ENCODE measurements around the gene BABAM2.

DNA sequence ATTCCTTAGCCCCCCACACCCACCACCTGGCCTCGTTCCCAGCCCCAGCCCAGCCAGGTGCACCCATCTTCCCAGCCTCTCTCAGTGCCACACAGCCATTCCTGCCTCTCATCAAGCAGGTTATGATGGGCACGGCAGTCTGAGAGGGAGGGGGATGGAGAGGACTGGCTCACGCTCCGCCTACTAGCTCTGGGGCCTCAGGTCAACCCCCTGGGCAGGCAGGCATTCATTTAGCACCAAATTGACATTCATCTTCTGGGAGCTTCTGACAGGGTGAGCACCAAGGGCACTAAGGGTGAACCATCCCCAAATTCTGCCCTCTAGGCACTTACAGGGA is 435.9 kb downstream of the BABAM2 start:
- TF ChIP-seq EZH2 (IDR thresholded peaks at IDR 0.05; ENCODE audit: borderline replicate concordance, low read length): no peak
- TF ChIP-seq, protein P1, sequence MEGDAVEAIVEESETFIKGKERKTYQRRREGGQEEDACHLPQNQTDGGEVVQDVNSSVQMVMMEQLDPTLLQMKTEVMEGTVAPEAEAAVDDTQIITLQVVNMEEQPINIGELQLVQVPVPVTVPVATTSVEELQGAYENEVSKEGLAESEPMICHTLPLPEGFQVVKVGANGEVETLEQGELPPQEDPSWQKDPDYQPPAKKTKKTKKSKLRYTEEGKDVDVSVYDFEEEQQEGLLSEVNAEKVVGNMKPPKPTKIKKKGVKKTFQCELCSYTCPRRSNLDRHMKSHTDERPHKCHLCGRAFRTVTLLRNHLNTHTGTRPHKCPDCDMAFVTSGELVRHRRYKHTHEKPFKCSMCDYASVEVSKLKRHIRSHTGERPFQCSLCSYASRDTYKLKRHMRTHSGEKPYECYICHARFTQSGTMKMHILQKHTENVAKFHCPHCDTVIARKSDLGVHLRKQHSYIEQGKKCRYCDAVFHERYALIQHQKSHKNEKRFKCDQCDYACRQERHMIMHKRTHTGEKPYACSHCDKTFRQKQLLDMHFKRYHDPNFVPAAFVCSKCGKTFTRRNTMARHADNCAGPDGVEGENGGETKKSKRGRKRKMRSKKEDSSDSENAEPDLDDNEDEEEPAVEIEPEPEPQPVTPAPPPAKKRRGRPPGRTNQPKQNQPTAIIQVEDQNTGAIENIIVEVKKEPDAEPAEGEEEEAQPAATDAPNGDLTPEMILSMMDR (conservative IDR thresholded peaks at IDR 0.05 in 1 of 2, IDR thresholded peaks at IDR 0.05 in 1 of 2; ENCODE audit: extremely low read depth in 1 of 2, insufficient read depth in 1 of 2, low read depth in 1 of 2, low read length in 2 of 2): no peak

Measured in mammary epithelial cell (primary cell).